Neuronal stem cell (in vitro differentiated cells): ENCODE results near the gene FBXO11. TPM values are rescaled to one million over a fixed set of nuclear protein-coding genes. Genes with fewer than 3 reads are reported as not detected.

Source experiments
- small RNA-seq: library from polyadenylated mRNA; stranded (forward); fragments of <200 nt; extraction: miRNeasy Mini kit (QIAGEN cat#:217004); gene quantifications from one replicate; pipeline ENCODE3, GENCODE V24; 2013; ENCODE audit not compliant: insufficient read depth

Gene FBXO11

Small RNA genes lying within 50 kb of the gene (small RNA-seq; reads per million reads assigned to genes)
- not detected for gene RF00026
- gene RPL36AP15, result not detected
